SH-SY5Y (cell line): ENCODE measurements around the gene LRP4.

Source experiments
- GATA2 ChIP-seq: IDR thresholded peaks from 2 replicates; pipeline ENCODE4 v1.6.1; 2011; ENCODE audit warnings: mild to moderate bottlenecking, low read depth, low read length
- GATA3 ChIP-seq: IDR thresholded peaks from 2 replicates; pipeline ENCODE4 v1.6.1; 2011; ENCODE audit warnings: low read depth, mild to moderate bottlenecking, low read length, moderate library complexity

LRP4 gene, protein sequence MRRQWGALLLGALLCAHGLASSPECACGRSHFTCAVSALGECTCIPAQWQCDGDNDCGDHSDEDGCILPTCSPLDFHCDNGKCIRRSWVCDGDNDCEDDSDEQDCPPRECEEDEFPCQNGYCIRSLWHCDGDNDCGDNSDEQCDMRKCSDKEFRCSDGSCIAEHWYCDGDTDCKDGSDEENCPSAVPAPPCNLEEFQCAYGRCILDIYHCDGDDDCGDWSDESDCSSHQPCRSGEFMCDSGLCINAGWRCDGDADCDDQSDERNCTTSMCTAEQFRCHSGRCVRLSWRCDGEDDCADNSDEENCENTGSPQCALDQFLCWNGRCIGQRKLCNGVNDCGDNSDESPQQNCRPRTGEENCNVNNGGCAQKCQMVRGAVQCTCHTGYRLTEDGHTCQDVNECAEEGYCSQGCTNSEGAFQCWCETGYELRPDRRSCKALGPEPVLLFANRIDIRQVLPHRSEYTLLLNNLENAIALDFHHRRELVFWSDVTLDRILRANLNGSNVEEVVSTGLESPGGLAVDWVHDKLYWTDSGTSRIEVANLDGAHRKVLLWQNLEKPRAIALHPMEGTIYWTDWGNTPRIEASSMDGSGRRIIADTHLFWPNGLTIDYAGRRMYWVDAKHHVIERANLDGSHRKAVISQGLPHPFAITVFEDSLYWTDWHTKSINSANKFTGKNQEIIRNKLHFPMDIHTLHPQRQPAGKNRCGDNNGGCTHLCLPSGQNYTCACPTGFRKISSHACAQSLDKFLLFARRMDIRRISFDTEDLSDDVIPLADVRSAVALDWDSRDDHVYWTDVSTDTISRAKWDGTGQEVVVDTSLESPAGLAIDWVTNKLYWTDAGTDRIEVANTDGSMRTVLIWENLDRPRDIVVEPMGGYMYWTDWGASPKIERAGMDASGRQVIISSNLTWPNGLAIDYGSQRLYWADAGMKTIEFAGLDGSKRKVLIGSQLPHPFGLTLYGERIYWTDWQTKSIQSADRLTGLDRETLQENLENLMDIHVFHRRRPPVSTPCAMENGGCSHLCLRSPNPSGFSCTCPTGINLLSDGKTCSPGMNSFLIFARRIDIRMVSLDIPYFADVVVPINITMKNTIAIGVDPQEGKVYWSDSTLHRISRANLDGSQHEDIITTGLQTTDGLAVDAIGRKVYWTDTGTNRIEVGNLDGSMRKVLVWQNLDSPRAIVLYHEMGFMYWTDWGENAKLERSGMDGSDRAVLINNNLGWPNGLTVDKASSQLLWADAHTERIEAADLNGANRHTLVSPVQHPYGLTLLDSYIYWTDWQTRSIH (N-terminal part only)

GRCh38 chr11:46918083-46918787 lies at the start of gene LRP4:
LRP4 (minus strand) TSS chr11:46918550; CDS start chr11:46918379, 171 bp downstream.
- TF ChIP-seq GATA2 (no peak), GATA3 (no peak)

GRCh38 chr11:46967962-46968361 lies 49.6 kb upstream of the LRP4 start:
- TF ChIP-seq GATA3 (no peak), GATA2 (no peak)

GRCh38 chr11:46966773-46967172 lies 48.4 kb upstream of the LRP4 start:
- TF ChIP-seq GATA3 (no peak), GATA2 (no peak)

DNA sequence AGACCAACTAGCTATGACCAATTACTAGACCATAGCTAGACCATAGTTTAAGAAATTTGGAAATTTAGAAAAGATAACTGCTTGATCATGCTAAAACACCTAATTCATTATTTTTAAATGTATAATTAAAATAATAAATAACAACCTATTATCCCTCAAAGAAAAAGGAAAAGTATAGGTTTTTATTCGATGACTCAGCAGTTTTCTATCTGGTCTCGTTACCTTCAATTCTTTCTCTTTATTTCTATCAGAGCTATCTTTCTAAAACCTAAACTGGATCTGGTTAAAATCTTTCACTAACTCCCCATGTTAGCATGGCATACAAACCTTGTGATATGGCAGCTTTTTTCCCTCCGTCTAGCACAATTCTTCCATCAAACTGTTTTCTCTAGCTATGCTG lies 45.5 kb upstream of the LRP4 start:
- TF ChIP-seq GATA3 (no peak), GATA2 (no peak)

DNA sequence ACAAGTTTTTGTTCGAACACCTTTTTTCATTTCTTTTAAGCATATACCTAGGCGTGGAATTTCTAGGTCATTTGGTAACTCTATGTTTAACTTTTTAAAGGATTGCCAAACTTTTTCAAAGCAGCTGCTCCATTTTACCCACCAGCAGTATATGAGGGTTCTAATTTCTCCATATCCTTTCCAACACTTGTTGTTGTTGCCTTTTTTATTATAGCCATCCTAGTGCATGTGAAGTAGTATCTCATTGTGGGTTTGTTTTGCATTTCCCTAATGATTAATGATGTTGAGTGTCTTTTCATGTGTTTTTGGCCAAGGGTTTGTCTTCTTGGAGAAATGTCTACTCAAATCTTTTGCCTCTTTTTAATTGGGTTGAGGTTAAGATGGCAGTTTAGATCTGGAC lies 42.7 kb upstream of the LRP4 start:
- TF ChIP-seq GATA2 (no peak), GATA3 (no peak)

- TF ChIP-seq GATA3 (no peak), GATA2 (no peak)
Measured at GRCh38 chr11:46958777-46959176, 40.4 kb upstream of the LRP4 start.

DNA sequence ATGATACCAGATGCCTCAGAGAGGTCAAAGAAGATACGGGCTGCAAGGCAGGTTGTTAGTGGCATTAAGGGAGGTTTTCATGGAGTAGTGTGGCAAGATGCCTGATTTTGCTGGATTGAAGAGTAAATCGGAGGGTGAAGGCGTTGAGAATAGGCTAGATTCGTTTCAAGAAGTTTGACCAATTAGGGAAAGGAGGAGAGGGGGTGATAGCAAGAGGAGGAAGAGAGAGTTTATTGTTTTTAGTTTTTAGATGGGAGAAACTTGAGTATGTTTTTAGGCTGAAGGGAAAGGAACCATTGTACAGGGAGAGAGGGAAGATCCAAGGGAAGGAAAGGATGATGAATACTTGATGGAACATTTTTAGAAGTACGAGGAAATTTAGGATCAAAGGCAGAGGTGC lies 34.7 kb upstream of the LRP4 start:
- TF ChIP-seq GATA3: no peak
- no peak for TF ChIP-seq GATA2

- no peak for TF ChIP-seq GATA3
- TF ChIP-seq GATA2: no peak
Measured at GRCh38 chr11:46952553-46952952, 34.2 kb upstream of the LRP4 start.

- TF ChIP-seq GATA2 (no peak), GATA3 (no peak)
Measured at GRCh38 chr11:46951864-46952263, 33.5 kb upstream of the LRP4 start.

GRCh38 chr11:46949297-46949696 lies 30.9 kb upstream of the LRP4 start:
- TF ChIP-seq GATA2: no peak
- TF ChIP-seq GATA3: no peak

DNA sequence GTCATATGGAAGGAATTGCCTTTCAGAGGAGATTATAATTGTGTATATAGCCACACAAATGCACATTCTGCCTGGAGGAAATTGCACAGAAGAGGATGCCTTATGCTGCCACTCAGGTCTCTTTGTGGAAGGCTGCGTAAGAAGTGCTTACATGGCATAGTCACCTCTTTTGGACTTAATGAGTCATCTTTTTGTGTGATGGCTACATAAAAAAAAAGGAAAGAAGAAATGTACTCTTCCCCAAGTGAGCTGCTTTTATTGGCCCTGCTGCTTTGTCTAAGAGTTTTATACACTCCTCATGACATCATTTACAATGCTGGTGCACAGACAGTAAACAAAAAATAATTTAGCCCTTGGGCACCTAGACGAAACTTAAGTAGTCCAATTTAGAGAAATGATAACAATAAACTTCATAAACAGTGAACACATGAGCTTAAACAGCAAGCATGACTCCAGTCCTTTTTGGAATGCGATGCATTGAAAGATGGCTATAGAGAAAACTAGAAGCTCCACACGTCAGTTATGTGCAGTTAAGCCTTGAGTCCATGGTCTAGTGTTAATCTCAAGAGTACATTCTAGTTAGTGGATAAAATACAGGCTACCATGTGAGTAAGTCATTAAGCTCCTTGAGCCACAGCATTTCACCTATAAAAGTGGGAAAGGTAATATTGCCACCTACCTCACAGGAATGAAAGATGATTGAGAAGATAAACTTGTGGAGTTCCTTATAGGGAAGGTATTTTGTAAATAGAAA lies 30.2 kb upstream of the LRP4 start:
- TF ChIP-seq GATA3: no peak
- TF ChIP-seq GATA2: no peak

- TF ChIP-seq GATA3 (no peak), GATA2 (no peak)
Measured at GRCh38 chr11:46947399-46948077, 29.2 kb upstream of the LRP4 start.
